ENCODE data around the gene SLIT3.

The SLIT3 gene

DNA sequence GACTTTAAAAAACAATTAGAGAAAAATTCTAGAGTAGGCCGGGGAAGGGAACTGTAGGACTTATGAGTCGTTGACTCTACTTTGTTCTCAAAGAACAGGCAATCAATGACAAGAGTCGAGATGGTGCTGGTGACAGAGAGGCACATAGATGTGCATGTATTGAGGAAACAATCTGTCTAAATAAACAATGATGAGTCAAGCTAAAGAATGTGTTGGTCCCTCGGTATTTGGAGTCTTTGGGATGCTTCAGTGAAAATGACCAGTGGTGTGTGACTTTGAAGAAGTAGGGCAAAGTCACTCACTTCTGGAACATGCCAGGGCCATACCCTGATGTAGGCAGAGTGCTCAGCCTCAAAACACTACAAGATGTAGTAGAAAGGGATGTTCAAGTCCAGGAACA lies 433.7 kb downstream of the SLIT3 start:
- TF ChIP-seq, protein P1, sequence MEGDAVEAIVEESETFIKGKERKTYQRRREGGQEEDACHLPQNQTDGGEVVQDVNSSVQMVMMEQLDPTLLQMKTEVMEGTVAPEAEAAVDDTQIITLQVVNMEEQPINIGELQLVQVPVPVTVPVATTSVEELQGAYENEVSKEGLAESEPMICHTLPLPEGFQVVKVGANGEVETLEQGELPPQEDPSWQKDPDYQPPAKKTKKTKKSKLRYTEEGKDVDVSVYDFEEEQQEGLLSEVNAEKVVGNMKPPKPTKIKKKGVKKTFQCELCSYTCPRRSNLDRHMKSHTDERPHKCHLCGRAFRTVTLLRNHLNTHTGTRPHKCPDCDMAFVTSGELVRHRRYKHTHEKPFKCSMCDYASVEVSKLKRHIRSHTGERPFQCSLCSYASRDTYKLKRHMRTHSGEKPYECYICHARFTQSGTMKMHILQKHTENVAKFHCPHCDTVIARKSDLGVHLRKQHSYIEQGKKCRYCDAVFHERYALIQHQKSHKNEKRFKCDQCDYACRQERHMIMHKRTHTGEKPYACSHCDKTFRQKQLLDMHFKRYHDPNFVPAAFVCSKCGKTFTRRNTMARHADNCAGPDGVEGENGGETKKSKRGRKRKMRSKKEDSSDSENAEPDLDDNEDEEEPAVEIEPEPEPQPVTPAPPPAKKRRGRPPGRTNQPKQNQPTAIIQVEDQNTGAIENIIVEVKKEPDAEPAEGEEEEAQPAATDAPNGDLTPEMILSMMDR (IDR thresholded peaks at IDR 0.05; ENCODE audit: low read depth, low read length), result no peak
- H3K4me3 ChIP-seq (ENCODE audit: low read depth, low read length), result no peak overlapping the region

DNA sequence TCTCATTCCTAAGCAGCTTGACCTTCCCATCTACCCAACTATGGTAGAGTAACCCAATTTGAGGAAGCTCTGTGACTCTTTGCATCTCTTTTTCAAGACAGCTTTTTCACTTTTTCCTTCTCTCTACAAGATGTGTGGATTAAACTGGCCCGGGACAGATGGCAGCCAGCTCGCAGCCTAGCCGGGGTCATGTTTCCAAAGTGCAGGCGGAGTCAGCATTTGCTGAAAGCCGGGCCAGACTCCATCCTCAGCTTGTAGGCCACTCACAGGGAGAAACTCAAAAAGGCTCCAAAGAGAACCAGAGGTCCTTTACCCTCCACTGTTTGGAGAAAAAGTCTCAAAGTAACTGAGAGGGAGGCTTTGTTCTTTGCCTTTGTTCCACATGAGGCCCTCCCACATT lies 435.0 kb downstream of the SLIT3 start:
- DNase-seq, result no peak
- H3K27me3 ChIP-seq, result no peaks in the 10 kb centered on the region
- no peaks in the 10 kb centered on the region for H3K36me3 ChIP-seq
- H3K4me1 ChIP-seq, result no peaks in the 10 kb centered on the region
- TF ChIP-seq, protein P1 (IDR thresholded peaks at IDR 0.05; ENCODE audit: low read depth, low read length), result no peak
- H3K9me3 ChIP-seq, result no peaks in the 10 kb centered on the region
- no peak overlapping the region for H3K4me3 ChIP-seq (ENCODE audit: low read depth, low read length)

More for the DNA sequence above, 433.7 kb downstream of the SLIT3 start:
- Histone ChIP-seq H3K36me3 (no peaks in the 10 kb centered on the region), H3K27me3 (no peaks in the 10 kb centered on the region), H3K9me3 (no peaks in the 10 kb centered on the region), H3K4me1 (no peaks in the 10 kb centered on the region)
- no peak for DNase-seq

DNA sequence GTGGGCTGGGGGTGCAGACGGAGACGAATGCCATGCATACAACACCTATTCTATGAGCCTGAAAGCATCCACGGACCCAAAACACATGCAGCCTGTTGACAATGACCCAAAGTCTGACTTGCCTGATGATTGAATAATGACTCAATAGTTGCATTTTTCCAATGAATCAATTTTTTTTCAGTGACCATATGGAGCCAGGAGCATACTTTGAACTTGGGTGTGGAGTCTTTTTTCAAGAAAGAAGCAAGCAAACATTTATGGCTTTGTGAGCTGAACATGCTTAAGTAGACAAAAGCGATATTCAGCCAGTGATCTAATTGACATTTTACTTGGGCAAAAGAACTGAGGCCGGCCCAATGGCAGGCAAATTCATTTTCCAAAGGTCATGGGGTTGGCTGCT lies 437.9 kb downstream of the SLIT3 start:
- H3K9me3 ChIP-seq, result no peaks in the 10 kb centered on the region
- no peaks in the 10 kb centered on the region for H3K27me3 ChIP-seq
- no peaks in the 10 kb centered on the region for H3K36me3 ChIP-seq
- H3K4me1 ChIP-seq, result no peaks in the 10 kb centered on the region
- no peak for DNase-seq
- TF ChIP-seq, protein P1 (IDR thresholded peaks at IDR 0.05; ENCODE audit: low read depth, low read length), result no peak
- H3K4me3 ChIP-seq (ENCODE audit: low read depth, low read length), result no peak overlapping the region

GRCh38 chr5:168860503-168860902 lies 440.4 kb downstream of the SLIT3 start:
- TF ChIP-seq, protein P1 (IDR thresholded peaks at IDR 0.05; ENCODE audit: low read depth, low read length), result no peak
- Histone ChIP-seq H3K36me3 (no peaks in the 10 kb centered on the region), H3K27me3 (no peaks in the 10 kb centered on the region), H3K9me3 (no peaks in the 10 kb centered on the region), H3K4me3 (ENCODE audit: low read depth, low read length) (no peak overlapping the region), H3K4me1 (peaks cover 3% of the 10 kb centered on the region)
- no peak for DNase-seq

DNA sequence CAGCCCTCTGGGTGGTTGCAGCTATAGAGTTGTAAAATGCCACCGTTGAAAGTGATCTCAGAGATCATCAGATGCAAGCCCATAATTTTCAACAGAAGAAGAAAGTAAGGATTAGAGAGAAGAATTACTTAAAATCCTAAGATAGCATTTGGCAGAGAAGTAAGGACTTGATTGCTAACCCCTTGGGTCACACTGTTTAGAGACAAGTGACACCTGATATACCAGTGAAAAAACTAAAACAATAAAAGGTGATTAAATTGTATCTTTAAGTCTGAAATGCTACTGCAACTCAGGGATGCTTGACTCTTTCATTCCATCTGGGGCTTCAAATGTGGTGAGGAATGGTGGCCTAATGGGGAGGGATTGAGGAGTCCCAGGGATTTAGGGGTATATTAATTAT lies 440.9 kb downstream of the SLIT3 start:
- H3K27me3 ChIP-seq, result no peaks in the 10 kb centered on the region
- H3K4me3 ChIP-seq (ENCODE audit: low read depth, low read length), result no peak overlapping the region
- peaks cover 7% of the 10 kb centered on the region for H3K4me1 ChIP-seq
- no peaks in the 10 kb centered on the region for H3K9me3 ChIP-seq
- DNase-seq, result no peak
- no peaks in the 10 kb centered on the region for H3K36me3 ChIP-seq
- TF ChIP-seq, protein P1 (IDR thresholded peaks at IDR 0.05; ENCODE audit: low read depth, low read length), result no peak

DNA sequence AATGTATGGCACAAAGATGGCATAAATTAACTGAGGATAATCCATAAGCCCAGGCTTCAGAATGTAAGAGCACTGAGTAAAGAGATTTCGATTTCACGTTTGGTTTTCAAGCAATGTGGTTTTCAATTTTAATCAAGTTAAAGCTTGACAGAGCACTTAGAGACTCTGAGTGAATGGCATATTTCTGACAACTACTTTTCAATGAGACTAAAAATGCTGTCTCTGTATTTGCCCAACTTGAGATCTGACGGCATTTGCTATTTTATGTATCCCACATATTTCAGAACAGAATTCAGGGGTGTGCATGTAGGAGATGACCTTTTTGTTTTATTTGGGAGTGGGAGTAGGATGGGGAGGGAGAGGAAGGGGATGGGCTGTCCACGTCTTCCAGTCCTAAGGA lies 441.5 kb downstream of the SLIT3 start:
- DNase-seq, result no peak

More for the DNA sequence above, 441.5 kb downstream of the SLIT3 start:
- peaks cover 10% of the 10 kb centered on the region for H3K4me1 ChIP-seq
- no peak overlapping the region for H3K4me3 ChIP-seq (ENCODE audit: low read depth, low read length)
- no peaks in the 10 kb centered on the region for H3K9me3 ChIP-seq
- TF ChIP-seq, protein P1 (IDR thresholded peaks at IDR 0.05; ENCODE audit: low read depth, low read length), result no peak
- H3K27me3 ChIP-seq, result no peaks in the 10 kb centered on the region
- H3K36me3 ChIP-seq, result no peaks in the 10 kb centered on the region

Data from BE2C (cell line).